H9 (cell line): ENCODE results near the gene AHDC1. TPM values are rescaled to one million over a fixed set of nuclear protein-coding genes. Genes with fewer than 3 reads are reported as not detected.

Source experiments
- DNase-seq: peaks from one replicate; pipeline ENCODE4 v3.0.0-alpha.2; 2017
- H2AFZ ChIP-seq: one replicate; pipeline ENCODE4 v1.6.1; 2013; ENCODE audit warnings: mild to moderate bottlenecking, low read length, control low read depth, moderate library complexity
- H2AK5ac ChIP-seq: 2 replicates; pipeline ENCODE4 v1.6.1; 2013; ENCODE audit warnings: low read length, control low read depth, mixed read lengths; ENCODE audit not compliant: insufficient read length
- H2BK120ac ChIP-seq: one replicate; pipeline ENCODE4 v1.6.1; 2013; ENCODE audit warnings: low read depth, mild to moderate bottlenecking, low read length, control low read depth, inconsistent platforms; ENCODE audit not compliant: poor library complexity, severe bottlenecking
- H2BK12ac ChIP-seq: 2 replicates; pipeline ENCODE4 v1.6.1; 2013; ENCODE audit warnings: low read length, control low read depth, mixed read lengths, low read depth; ENCODE audit not compliant: insufficient read length
- H2BK15ac ChIP-seq: 2 replicates; pipeline ENCODE4 v1.6.1; 2013; ENCODE audit warnings: low read depth, low read length, control low read depth
- H2BK20ac ChIP-seq: one replicate; pipeline ENCODE4 v1.6.1; 2013; ENCODE audit warnings: low read depth, mild to moderate bottlenecking, low read length, control low read depth, inconsistent platforms; ENCODE audit not compliant: poor library complexity, severe bottlenecking
- H2BK5ac ChIP-seq: 2 replicates; pipeline ENCODE4 v1.6.1; 2013; ENCODE audit warnings: low read length, control low read depth, mixed read lengths; ENCODE audit not compliant: insufficient read length
- H3K14ac ChIP-seq: 2 replicates; pipeline ENCODE4 v1.6.1; 2013; ENCODE audit warnings: low read length, control low read depth; ENCODE audit not compliant: insufficient read depth
- H3K18ac ChIP-seq: 2 replicates; pipeline ENCODE4 v1.6.1; 2013; ENCODE audit warnings: low read depth, mild to moderate bottlenecking, mixed read lengths, low read length, control low read depth; ENCODE audit not compliant: insufficient read length
- H3K23ac ChIP-seq: 2 replicates; pipeline ENCODE4 v1.6.1; 2013; ENCODE audit warnings: low read length, control low read depth, mixed read lengths, low read depth; ENCODE audit not compliant: insufficient read length
- H3K23me2 ChIP-seq: 2 replicates; pipeline ENCODE4 v1.6.1; 2013; ENCODE audit warnings: low read depth, mild to moderate bottlenecking, mixed read lengths, low read length, control low read depth; ENCODE audit not compliant: insufficient read length, poor library complexity, severe bottlenecking
- H3K27ac ChIP-seq: 2 replicates; pipeline ENCODE4 v1.5.1; 2013; ENCODE audit warnings: low read length, control low read depth, mixed read lengths, low read depth; ENCODE audit not compliant: insufficient read length
- H3K27me3 ChIP-seq: 2 replicates; pipeline ENCODE4 v1.6.1; 2013; ENCODE audit warnings: low read length, control low read depth, inconsistent platforms; ENCODE audit not compliant: insufficient read depth
- H3K4ac ChIP-seq: 2 replicates; pipeline ENCODE4 v1.6.1; 2013; ENCODE audit warnings: low read depth, mild to moderate bottlenecking, control low read depth, inconsistent platforms, low read length, moderate library complexity
- H3K4me1 ChIP-seq: 2 replicates; pipeline ENCODE4 v1.6.1; 2013; ENCODE audit warnings: low read length, control low read depth, inconsistent platforms; ENCODE audit not compliant: insufficient read depth
- H3K4me2 ChIP-seq: 2 replicates; pipeline ENCODE4 v1.6.1; 2013; ENCODE audit warnings: low read length, control low read depth, mixed read lengths; ENCODE audit not compliant: insufficient read length, insufficient read depth
- H3K56ac ChIP-seq: 2 replicates; pipeline ENCODE4 v1.6.1; 2013; ENCODE audit warnings: low read depth, mild to moderate bottlenecking, mixed read lengths, low read length, control low read depth; ENCODE audit not compliant: insufficient read length
- H3K79me1 ChIP-seq: 2 replicates; pipeline ENCODE4 v1.6.1; 2013; ENCODE audit warnings: low read depth, mild to moderate bottlenecking, moderate library complexity, low read length, control low read depth, inconsistent platforms; ENCODE audit not compliant: insufficient read depth, poor library complexity, severe bottlenecking
- H3K79me2 ChIP-seq: 2 replicates; pipeline ENCODE4 v1.6.1; 2013; ENCODE audit warnings: low read length, control low read depth, inconsistent platforms; ENCODE audit not compliant: insufficient read depth
- H3K9ac ChIP-seq: 2 replicates; pipeline ENCODE4 v1.6.1; 2013; ENCODE audit warnings: low read length, control low read depth, mixed read lengths; ENCODE audit not compliant: insufficient read length; ENCODE audit errors: extremely low read depth
- H3K9me3 ChIP-seq: one replicate; pipeline ENCODE4 v1.6.1; 2013; ENCODE audit warnings: low read depth, low read length, inconsistent platforms; ENCODE audit not compliant: control insufficient read depth
- H3T11ph ChIP-seq: one replicate; pipeline ENCODE4 v1.6.1; 2013; ENCODE audit warnings: mild to moderate bottlenecking, low read length, control low read depth, inconsistent platforms
- H4K20me1 ChIP-seq: one replicate; pipeline ENCODE4 v1.6.1; 2013; ENCODE audit not compliant: control insufficient read depth, insufficient read length, insufficient read depth
- H4K5ac ChIP-seq: 2 replicates; pipeline ENCODE4 v1.6.1; 2013; ENCODE audit warnings: low read depth, mild to moderate bottlenecking, mixed read lengths, low read length, control low read depth; ENCODE audit not compliant: insufficient read length
- H4K8ac ChIP-seq: replicated peaks from 2 replicates; pipeline ENCODE4 v1.6.1; 2013; ENCODE audit warnings: low read length, control low read depth, mixed read lengths, low read depth; ENCODE audit not compliant: insufficient read length
- H4K91ac ChIP-seq: 2 replicates; pipeline ENCODE4 v1.6.1; 2013; ENCODE audit warnings: low read depth, mild to moderate bottlenecking, moderate library complexity, mixed read lengths, low read length, control low read depth; ENCODE audit not compliant: insufficient read length
- H3K27ac Mint-ChIP-seq, 3 experiments: 2 replicates in 2 of 3; 3 replicates in 1 of 3; pipeline ENCODE4 v1.8.0; 2020 to 2021; ENCODE audit warnings: mixed read lengths in 3 of 3, mild to moderate bottlenecking in 1 of 3, moderate library complexity in 1 of 3
- H3K27me3 Mint-ChIP-seq: 2 replicates; pipeline ENCODE4 v1.8.0; 2021; ENCODE audit warnings: low read depth, mild to moderate bottlenecking, moderate library complexity, mixed read lengths
- H3K36me3 Mint-ChIP-seq, 3 experiments: 2 replicates in 2 of 3; 3 replicates in 1 of 3; pipeline ENCODE4 v1.8.0; 2020 to 2021; ENCODE audit warnings: low read depth in 3 of 3, mixed read lengths in 3 of 3; ENCODE audit not compliant: insufficient read depth in 1 of 3
- H3K4me1 Mint-ChIP-seq, 2 experiments: 2 replicates each; pipeline ENCODE4 v1.8.0; 2020; ENCODE audit warnings: mixed read lengths in 2 of 2
- H3K4me3 Mint-ChIP-seq, 2 experiments: 2 replicates in 1 of 2; 3 replicates in 1 of 2; pipeline ENCODE4 v1.8.0; 2020 to 2021; ENCODE audit warnings: mild to moderate bottlenecking in 2 of 2, mixed read lengths in 2 of 2, moderate library complexity in 1 of 2
- H3K9me3 Mint-ChIP-seq, 2 experiments: 2 replicates in 1 of 2; 3 replicates in 1 of 2; pipeline ENCODE4 v1.8.0; 2020; ENCODE audit warnings: mild to moderate bottlenecking in 2 of 2, mixed read lengths in 2 of 2, moderate library complexity in 1 of 2
- WGBS: extraction: QIAGEN DNeasy Blood & Tissue Kit; methylation state at CpG from one replicate; pipeline ENCODE4 v1.1.7; 2013; ENCODE audit warnings: missing lambda C conversion rate, low lambda C conversion rate, mixed read lengths; ENCODE audit not compliant: insufficient read length; ENCODE audit errors: extremely low coverage; 5-methylcytosine and 5-hydroxymethylcytosine counted together
- total RNA-seq: library from RNA; stranded (reverse); gene quantifications from 2 replicates; pipeline ENCODE4 v1.2.1, GENCODE V29; 2021
- TF ChIP-seq, protein P1 (sequence below): fragments of 200-600 bp; sonication (generic); conservative IDR thresholded peaks from 3 replicates; pipeline ENCODE4 v1.8.0; 2021; ENCODE audit warnings: antibody characterized with exemption, mild to moderate bottlenecking

AHDC1 gene
- total RNA-seq, 1 experiment from 2014 or later, result 29.4 TPM

DNA sequence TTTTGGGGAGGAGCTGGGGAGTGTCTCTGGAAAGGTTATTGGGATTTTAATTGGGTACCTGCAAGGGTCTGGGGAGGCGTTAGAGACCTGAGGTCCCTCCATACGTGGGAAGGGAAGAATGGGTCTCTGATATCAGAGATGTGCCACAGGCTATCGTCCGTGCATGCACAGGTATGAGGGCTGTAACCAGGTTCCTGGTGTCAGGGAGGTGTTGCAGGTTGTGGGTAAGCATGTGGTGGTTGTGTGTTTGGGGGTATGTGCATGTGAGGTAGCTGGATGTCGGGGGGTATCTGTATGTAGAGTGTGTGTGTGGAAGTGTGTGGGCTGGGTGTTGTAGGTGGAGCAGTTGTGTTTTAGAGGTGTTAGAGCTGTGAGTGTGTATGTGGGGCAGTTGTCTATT lies 8.3 kb downstream of the AHDC1 start:
- Mint-ChIP-seq H3K27me3 (no peaks in the 10 kb centered on the region), H3K4me3 (no peak overlapping the region), H3K36me3 (no peaks in the 10 kb centered on the region), H3K9me3 (no peaks in the 10 kb centered on the region), H3K27ac (no peak overlapping the region), H3K4me1 (peaks cover 32 to 36% of the 10 kb centered on the region in 2 experiments)
- Histone ChIP-seq H3K4me1 (peaks cover 24% of the 10 kb centered on the region), H3K4ac (no peak overlapping the region), H2BK5ac (no peak overlapping the region), H3K18ac (no peak overlapping the region), H4K5ac (no peak overlapping the region), H3K23me2 (no peaks in the 10 kb centered on the region), H3T11ph (no peak overlapping the region), H3K56ac (no peak overlapping the region), H3K23ac (no peak overlapping the region), H3K9ac (no peak overlapping the region), H3K9me3 (no peaks in the 10 kb centered on the region), H2BK12ac (no peak overlapping the region), H2AK5ac (no peak overlapping the region), H2AFZ (no peak overlapping the region), H3K27ac (no peak overlapping the region), H3K14ac (no peak overlapping the region), H4K8ac (no peak overlapping the region), H2BK120ac (no peak overlapping the region), H3K79me1 (no peaks in the 10 kb centered on the region), H3K4me2 (no peak overlapping the region), H4K20me1 (peaks cover 6% of the 10 kb centered on the region), H3K79me2 (peaks cover 16% of the 10 kb centered on the region; the same call in 1 of the 2 replicates), H4K91ac (no peak overlapping the region), H2BK20ac (no peak overlapping the region), H3K27me3 (no peaks in the 10 kb centered on the region), H2BK15ac (no peak overlapping the region)
- WGBS, result no CpG with 5 or more reads among the region's 5 CpGs
- TF ChIP-seq, protein P1, sequence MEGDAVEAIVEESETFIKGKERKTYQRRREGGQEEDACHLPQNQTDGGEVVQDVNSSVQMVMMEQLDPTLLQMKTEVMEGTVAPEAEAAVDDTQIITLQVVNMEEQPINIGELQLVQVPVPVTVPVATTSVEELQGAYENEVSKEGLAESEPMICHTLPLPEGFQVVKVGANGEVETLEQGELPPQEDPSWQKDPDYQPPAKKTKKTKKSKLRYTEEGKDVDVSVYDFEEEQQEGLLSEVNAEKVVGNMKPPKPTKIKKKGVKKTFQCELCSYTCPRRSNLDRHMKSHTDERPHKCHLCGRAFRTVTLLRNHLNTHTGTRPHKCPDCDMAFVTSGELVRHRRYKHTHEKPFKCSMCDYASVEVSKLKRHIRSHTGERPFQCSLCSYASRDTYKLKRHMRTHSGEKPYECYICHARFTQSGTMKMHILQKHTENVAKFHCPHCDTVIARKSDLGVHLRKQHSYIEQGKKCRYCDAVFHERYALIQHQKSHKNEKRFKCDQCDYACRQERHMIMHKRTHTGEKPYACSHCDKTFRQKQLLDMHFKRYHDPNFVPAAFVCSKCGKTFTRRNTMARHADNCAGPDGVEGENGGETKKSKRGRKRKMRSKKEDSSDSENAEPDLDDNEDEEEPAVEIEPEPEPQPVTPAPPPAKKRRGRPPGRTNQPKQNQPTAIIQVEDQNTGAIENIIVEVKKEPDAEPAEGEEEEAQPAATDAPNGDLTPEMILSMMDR, result no peak
- no peak for DNase-seq
